GM12878 (cell line): Measurements from ENCODE around the gene ZCCHC3. TPM values are rescaled to one million over a fixed set of nuclear protein-coding genes. Genes with fewer than 3 reads are reported as not detected.

Experiments used
- CUX1 ChIP-seq: IDR thresholded peaks from 2 replicates; pipeline ENCODE4 v1.6.1; 2012; ENCODE audit warnings: improper control_type of control experiment, low read depth, low read length; ENCODE audit not compliant: insufficient replicate concordance
- ESRRA ChIP-seq: IDR thresholded peaks from 2 replicates; pipeline ENCODE4 v1.6.1; 2012; ENCODE audit warnings: mild to moderate bottlenecking, low read length, improper control_type of control experiment
- KDM1A ChIP-seq: fragments of 200-600 bp; sonication (generic); IDR thresholded peaks from 2 replicates; pipeline ENCODE4 v1.6.1; 2016; ENCODE audit warnings: borderline replicate concordance
- LARP7 ChIP-seq: fragments of 450-650 bp; IDR thresholded peaks from 2 replicates; pipeline ENCODE4 v1.6.1; 2017; ENCODE audit warnings: mild to moderate bottlenecking
- NR2C1 ChIP-seq: fragments of 450-650 bp; IDR thresholded peaks from 2 replicates; pipeline ENCODE4 v1.6.1; 2017; ENCODE audit warnings: antibody characterized with exemption, mild to moderate bottlenecking, moderate library complexity
- PKNOX1 ChIP-seq: fragments of 450-650 bp; IDR thresholded peaks from 2 replicates; pipeline ENCODE4 v1.6.1; 2016; ENCODE audit warnings: mild to moderate bottlenecking
- PML ChIP-seq: IDR thresholded peaks from 2 replicates; pipeline ENCODE4 v1.6.1; 2012; ENCODE audit warnings: low read length, inconsistent platforms
- POLR2AphosphoS5 ChIP-seq: IDR thresholded peaks from 2 replicates; pipeline ENCODE4 v1.6.1; 2011; ENCODE audit warnings: mild to moderate bottlenecking, low read length, inconsistent platforms
- REST ChIP-seq: IDR thresholded peaks from 2 replicates; pipeline ENCODE4 v1.6.1; 2012; ENCODE audit warnings: mild to moderate bottlenecking, low read depth, low read length
- SMARCA5 ChIP-seq: fragments of 450-650 bp; IDR thresholded peaks from 2 replicates; pipeline ENCODE4 v1.6.1; 2017; ENCODE audit warnings: mild to moderate bottlenecking
- SMC3 ChIP-seq: IDR thresholded peaks from 2 replicates; pipeline ENCODE4 v1.6.1; 2011; ENCODE audit warnings: low read length, improper control_type of control experiment, borderline replicate concordance
- TARDBP ChIP-seq: IDR thresholded peaks from 2 replicates; pipeline ENCODE4 v1.6.1; 2016; ENCODE audit warnings: borderline replicate concordance
- TCF7 ChIP-seq: IDR thresholded peaks from 2 replicates; pipeline ENCODE4 v1.6.1; 2014; ENCODE audit warnings: antibody characterized with exemption, borderline replicate concordance
- YY1 ChIP-seq: IDR thresholded peaks from 2 replicates; pipeline ENCODE4 v1.6.1; 2011; ENCODE audit warnings: low read depth, mild to moderate bottlenecking, low read length
- ZNF24 ChIP-seq: fragments of 450-650 bp; IDR thresholded peaks from 2 replicates; pipeline ENCODE4 v1.6.1; 2017; ENCODE audit warnings: antibody characterized with exemption, mild to moderate bottlenecking
- ZNF274 ChIP-seq: IDR thresholded peaks from one replicate; pipeline ENCODE4 v1.8.0; 2011; ENCODE audit not compliant: insufficient read length, insufficient read depth
- ZSCAN29 ChIP-seq: fragments of 450-650 bp; IDR thresholded peaks from 2 replicates; pipeline ENCODE4 v1.6.1; 2017; ENCODE audit warnings: mild to moderate bottlenecking, moderate library complexity
- polyA plus RNA-seq, 11 experiments: library from polyadenylated mRNA; depleted of rRNA in 4 of 11; unstranded in 6 of 11; stranded (reverse) in 5 of 11; fragments of >200 nt; fragmentation: Nextera tagmentation in 4 of 11; fragmentation: Illumina TruSeq in 1 of 11; extraction: Ambion mirVana in 4 of 11; extraction: Trizol in 1 of 11; gene quantifications; 1 replicate in 1 of 11; 2 replicates in 10 of 11; pipeline versions ENCODE4 v1.2.1 to v1.2.3, GENCODE V29; 2011 to 2016; ENCODE audit warnings: inconsistent platforms in 2 of 11, missing spikeins in 2 of 11, low read depth in 1 of 11
- total RNA-seq, 4 experiments: library from RNA; depleted of rRNA in 3 of 4; stranded (reverse); fragments of >200 nt in 3 of 4; fragmentation: Illumina TruSeq in 1 of 4; extraction: Trizol in 1 of 4; gene quantifications; 2 replicates each; pipeline versions ENCODE4 v1.2.1 to v1.2.3, GENCODE V29; 2013 to 2021

The ZCCHC3 gene
- total and polyA plus RNA-seq, 10 of the 15 experiments (the other 5 are each of a cell fraction or from before 2014, with no cell fraction given): 5.3 to 36.1 (median 17.2) TPM

GRCh38 chr20:266596-267562 is 30.5 kb upstream of the ZCCHC3 start (continued):
- TF ChIP-seq REST: no peak
- TF ChIP-seq PML: no peak
- no peak for TF ChIP-seq ZNF24
- peak; percentile 60; the same call in 1 of the 2 replicates for TF ChIP-seq POLR2AphosphoS5
- TF ChIP-seq TCF7: no peak
- TF ChIP-seq ZSCAN29: no peak
- no peak for TF ChIP-seq NR2C1
- TF ChIP-seq SMARCA5: peak; percentile 35; the same call in 1 of the 2 replicates
- TF ChIP-seq ZNF274: no peak
- peak; percentile 88 for TF ChIP-seq PKNOX1
- no peak for TF ChIP-seq KDM1A
- no peak for TF ChIP-seq CUX1
- peak; percentile 59; the same call in 1 of the 2 replicates for TF ChIP-seq YY1
- TF ChIP-seq SMC3: peak; percentile 83
- TF ChIP-seq LARP7: no peak
- no peak for TF ChIP-seq ESRRA
- no peak for TF ChIP-seq TARDBP
